ENCODE measurements around the gene C22orf39.

C22orf39 gene

GRCh38 chr22:19492504-19493174, 45.1 kb upstream of the C22orf39 start:
- no peak overlapping the region for H3K4me3 ChIP-seq (replicated peaks in 1 of 2; ENCODE audit: low read depth in 2 of 2, low read length in 2 of 2)
- DNase-seq (ENCODE audit: low read depth in 2 of 2): no peak
- no peak for TF ChIP-seq CTCF (IDR thresholded peaks at IDR 0.05; ENCODE audit: low read depth, low read length)

- no peak overlapping the region for H3K4me3 ChIP-seq (replicated peaks in 1 of 2; ENCODE audit: low read depth in 2 of 2, low read length in 2 of 2)
- no peak for DNase-seq (ENCODE audit: low read depth in 2 of 2)
- no peak for TF ChIP-seq CTCF (IDR thresholded peaks at IDR 0.05; ENCODE audit: low read depth, low read length)
Measured at GRCh38 chr22:19490628-19491230, 43.2 kb upstream of the C22orf39 start.

GRCh38 chr22:19488884-19489843, 41.7 kb upstream of the C22orf39 start:
- H3K4me3 ChIP-seq (replicated peaks in 1 of 2; ENCODE audit: low read depth in 2 of 2, low read length in 2 of 2): no peak overlapping the region
- TF ChIP-seq CTCF (IDR thresholded peaks at IDR 0.05; ENCODE audit: low read depth, low read length): no peak
- peak; percentile 47 to 66 for DNase-seq (ENCODE audit: low read depth in 2 of 2)

GRCh38 chr22:19488285-19488684, 40.8 kb upstream of the C22orf39 start:
- H3K4me3 ChIP-seq (replicated peaks in 1 of 2; ENCODE audit: low read depth in 2 of 2, low read length in 2 of 2): no peak overlapping the region
- DNase-seq (ENCODE audit: low read depth in 2 of 2): no peak
- no peak for TF ChIP-seq CTCF (IDR thresholded peaks at IDR 0.05; ENCODE audit: low read depth, low read length)

- no peak for TF ChIP-seq CTCF (IDR thresholded peaks at IDR 0.05; ENCODE audit: low read depth, low read length)
- peak; percentile 85 to 98 for DNase-seq (ENCODE audit: low read depth in 2 of 2)
- no peak overlapping the region for H3K4me3 ChIP-seq (replicated peaks in 1 of 2; ENCODE audit: low read depth in 2 of 2, low read length in 2 of 2)
Measured at GRCh38 chr22:19483481-19484244, 36.2 kb upstream of the C22orf39 start.

- H3K4me3 ChIP-seq (replicated peaks in 1 of 2; ENCODE audit: low read depth in 2 of 2, low read length in 2 of 2): no peak overlapping the region
- DNase-seq (ENCODE audit: low read depth in 2 of 2): no peak
- TF ChIP-seq CTCF (IDR thresholded peaks at IDR 0.05; ENCODE audit: low read depth, low read length): no peak
Measured at GRCh38 chr22:19482297-19482696, 34.8 kb upstream of the C22orf39 start.
